SU-DHL-6 (cell line): Measurements from ENCODE around the gene CNTN6.

Experiments
- EZH2phosphoT487 ChIP-seq: fragments of 200-600 bp; sonication (generic), shearing (Covaris generic); conservative IDR thresholded peaks from 2 replicates; pipeline ENCODE4 v1.6.1; 2018; ENCODE audit warnings: mild to moderate bottlenecking, antibody characterized with exemption, low read length, moderate library complexity, mixed read lengths
- TF ChIP-seq, protein P1 (sequence below): fragments of 200-600 bp; sonication (generic); IDR thresholded peaks from one replicate; pipeline ENCODE4 v1.5.1; 2017; ENCODE audit warnings: antibody characterized with exemption, mild to moderate bottlenecking, low read length, moderate library complexity; ENCODE audit not compliant: insufficient read depth, poor library complexity, severe bottlenecking

DNA sequence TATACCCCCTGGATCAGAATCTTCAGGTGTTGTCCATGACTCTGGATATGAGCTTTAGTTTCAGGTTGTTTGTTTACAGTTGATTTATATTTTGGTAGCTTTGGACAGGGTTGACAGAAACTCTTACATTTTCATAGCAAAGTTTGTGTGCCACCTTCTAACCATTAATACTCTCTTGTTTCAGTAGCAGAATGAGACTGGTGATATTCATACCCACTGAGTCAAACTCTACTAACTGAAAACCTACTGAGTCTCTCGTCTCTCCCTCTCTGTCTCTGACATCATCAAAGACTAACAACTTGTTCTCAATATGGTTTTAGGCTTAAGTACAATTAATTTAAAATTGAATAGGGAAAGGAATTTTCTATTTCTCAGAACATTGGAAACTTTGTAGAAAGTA, 282.3 kb downstream of the CNTN6 start:
- TF ChIP-seq, protein P1, sequence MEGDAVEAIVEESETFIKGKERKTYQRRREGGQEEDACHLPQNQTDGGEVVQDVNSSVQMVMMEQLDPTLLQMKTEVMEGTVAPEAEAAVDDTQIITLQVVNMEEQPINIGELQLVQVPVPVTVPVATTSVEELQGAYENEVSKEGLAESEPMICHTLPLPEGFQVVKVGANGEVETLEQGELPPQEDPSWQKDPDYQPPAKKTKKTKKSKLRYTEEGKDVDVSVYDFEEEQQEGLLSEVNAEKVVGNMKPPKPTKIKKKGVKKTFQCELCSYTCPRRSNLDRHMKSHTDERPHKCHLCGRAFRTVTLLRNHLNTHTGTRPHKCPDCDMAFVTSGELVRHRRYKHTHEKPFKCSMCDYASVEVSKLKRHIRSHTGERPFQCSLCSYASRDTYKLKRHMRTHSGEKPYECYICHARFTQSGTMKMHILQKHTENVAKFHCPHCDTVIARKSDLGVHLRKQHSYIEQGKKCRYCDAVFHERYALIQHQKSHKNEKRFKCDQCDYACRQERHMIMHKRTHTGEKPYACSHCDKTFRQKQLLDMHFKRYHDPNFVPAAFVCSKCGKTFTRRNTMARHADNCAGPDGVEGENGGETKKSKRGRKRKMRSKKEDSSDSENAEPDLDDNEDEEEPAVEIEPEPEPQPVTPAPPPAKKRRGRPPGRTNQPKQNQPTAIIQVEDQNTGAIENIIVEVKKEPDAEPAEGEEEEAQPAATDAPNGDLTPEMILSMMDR: no peak
- no peak for TF ChIP-seq EZH2phosphoT487
